DOHH2 (cell line): Measurements from ENCODE around the gene NXPH4.

Experiments used
- CTCF ChIP-seq: fragments of 200-600 bp; sonication (generic); IDR thresholded peaks from one replicate; pipeline ENCODE4 v1.5.1; 2014; ENCODE audit warnings: antibody characterized with exemption, mild to moderate bottlenecking, low read depth, low read length; ENCODE audit not compliant: poor library complexity, severe bottlenecking
- EZH2phosphoT487 ChIP-seq: fragments of 200-600 bp; sonication (generic); IDR thresholded peaks from 2 replicates; pipeline ENCODE4 v1.6.1; 2017; ENCODE audit warnings: borderline replicate concordance, mild to moderate bottlenecking, antibody characterized with exemption, low read length, moderate library complexity, mixed read lengths

GRCh38 chr12:57168058-57168457 is 48.5 kb upstream of the NXPH4 start:
- TF ChIP-seq CTCF (no peak), EZH2phosphoT487 (no peak)
